PFSK-1 (cell line): Measurements from ENCODE around the gene POLR3F.

Experiments used
- FOXP2 ChIP-seq: optimal IDR thresholded peaks from 2 replicates; pipeline ENCODE3; 2011; ENCODE audit warnings: borderline replicate concordance, control low read depth, inconsistent platforms; ENCODE audit not compliant: insufficient read depth; ENCODE audit errors: extremely low read length, extremely low read depth
- POLR2AphosphoS5 ChIP-seq: IDR thresholded peaks from 2 replicates; pipeline ENCODE4 v1.6.1; 2012; ENCODE audit warnings: low read depth, mild to moderate bottlenecking, control low read depth, low read length, moderate library complexity
- REST ChIP-seq, 2 experiments: IDR thresholded peaks; 2 replicates each; pipeline versions ENCODE4 v1.6.1 to v1.8.0; 2011 to 2012; ENCODE audit warnings: low read depth in 2 of 2, low read length in 2 of 2, control low read depth in 1 of 2, inconsistent platforms in 1 of 2, mild to moderate bottlenecking in 1 of 2, moderate library complexity in 1 of 2; ENCODE audit not compliant: insufficient read depth in 1 of 2
- SIN3A ChIP-seq: IDR thresholded peaks from 2 replicates; pipeline ENCODE4 v1.6.1; 2012; ENCODE audit warnings: mild to moderate bottlenecking, low read length, moderate library complexity, borderline replicate concordance; ENCODE audit not compliant: insufficient read depth
- TAF1 ChIP-seq: IDR thresholded peaks from 2 replicates; pipeline ENCODE4 v1.6.1; 2012; ENCODE audit warnings: low read length, control low read depth, borderline replicate concordance; ENCODE audit not compliant: insufficient read depth

GRCh38 chr20:18514127-18514526 lies 46.9 kb downstream of the POLR3F start:
- no peak for TF ChIP-seq POLR2AphosphoS5
- no peak for TF ChIP-seq SIN3A
- no peak for TF ChIP-seq TAF1
- no peak for TF ChIP-seq FOXP2
- no peak for TF ChIP-seq REST (IDR thresholded peaks at IDR 0.05; ENCODE audit: insufficient read depth in 1 of 2, low read depth in 2 of 2, low read length in 2 of 2)
